ENCODE data around the gene NDUFS2. TPM values are rescaled to one million over a fixed set of nuclear protein-coding genes. Genes with fewer than 3 reads are reported as not detected.

NDUFS2 gene
- total and polyA plus RNA-seq, 2 experiments from 2014 or later = 104 to 135 TPM

DNA sequence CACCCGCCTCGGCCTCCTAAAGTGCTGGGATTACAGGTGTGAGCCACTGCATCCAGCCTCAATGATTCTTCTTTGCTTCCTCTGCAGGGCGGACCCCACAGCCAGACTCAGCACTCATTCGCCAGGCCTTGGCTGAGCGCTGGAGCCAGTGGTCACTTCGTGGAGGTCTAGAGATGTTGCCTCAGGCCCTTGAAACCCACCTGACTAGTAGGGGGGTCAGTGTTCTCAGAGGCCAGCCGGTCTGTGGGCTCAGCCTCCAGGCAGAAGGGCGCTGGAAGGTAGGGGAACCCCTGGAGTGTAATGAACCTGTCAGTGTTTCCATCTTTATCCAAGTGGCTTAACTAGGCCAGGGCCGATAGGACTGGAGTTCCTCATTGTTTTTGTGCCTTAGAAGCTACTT lies 33.3 kb upstream of the NDUFS2 start:
- Histone ChIP-seq H3K79me2 (ENCODE audit: insufficient read depth) (0 out of 2 replicates have a peak, but pooled peaks cover 9% of the 10 kb centered on the region), H2AFZ (no peak overlapping the region), H3F3A (ENCODE audit: insufficient read depth) (peaks cover 40% of the 10 kb centered on the region), H3K36me3 (ENCODE audit: low read depth) (peaks cover 23% of the 10 kb centered on the region), H3K4me3 (no peak overlapping the region), H3K4me1 (ENCODE audit: insufficient read depth) (peaks cover 28% of the 10 kb centered on the region), H3K27ac (no peak overlapping the region), H3K9me3 (ENCODE audit: low read depth) (no peaks in the 10 kb centered on the region), H3K9ac (no peak overlapping the region), H4K20me1 (ENCODE audit: insufficient read depth) (no peaks in the 10 kb centered on the region), H3K27me3 (replicated peaks; ENCODE audit: insufficient read depth) (no peaks in the 10 kb centered on the region), H3K9me2 (ENCODE audit: insufficient read depth) (no peaks in the 10 kb centered on the region), H3K4me2 (ENCODE audit: unreplicated experiment) (no peak overlapping the region)
- no peak for DNase-seq
- TF ChIP-seq EZH2 (IDR thresholded peaks at IDR 0.05; ENCODE audit: insufficient read depth, poor library complexity, severe bottlenecking) (no peak), EZH2phosphoT487 (IDR thresholded peaks at IDR 0.05; ENCODE audit: insufficient read depth, low read depth) (no peak)
- in situ Hi-C loops (cut with MboI) = no loop called here
- 92 to 94% methylated on average over 9 of the region's 9 CpGs for WGBS, 2 experiments (ENCODE audit: low coverage in 1 of 2, low lambda C conversion rate in 2 of 2, missing lambda C conversion rate in 2 of 2)

DNA sequence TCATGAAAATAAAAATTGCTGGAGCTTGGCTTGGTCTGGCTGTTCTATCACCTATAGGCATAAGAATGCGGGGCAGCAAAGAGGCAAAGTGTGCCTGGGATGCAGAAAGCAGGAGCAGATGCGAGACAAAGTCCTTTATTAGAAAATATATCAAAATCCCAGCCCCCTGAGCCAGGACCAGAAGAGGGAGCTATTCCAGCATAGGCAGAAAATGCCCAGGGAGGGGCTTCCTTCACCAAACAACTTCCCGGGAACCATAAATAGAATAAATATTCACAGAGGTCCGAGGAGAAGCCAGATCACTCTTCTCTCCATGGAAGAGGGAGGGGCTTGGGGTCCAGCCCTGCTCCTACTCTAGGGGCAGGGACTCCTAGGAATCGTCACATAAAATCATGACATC lies 31.0 kb upstream of the NDUFS2 start:
- Histone ChIP-seq H3K27ac (no peak overlapping the region), H3K79me2 (ENCODE audit: insufficient read depth) (peaks cover 15% of the 10 kb centered on the region), H2AFZ (no peak overlapping the region), H3K9me2 (ENCODE audit: insufficient read depth) (no peaks in the 10 kb centered on the region), H3K4me2 (ENCODE audit: unreplicated experiment) (no peak overlapping the region), H3F3A (ENCODE audit: insufficient read depth) (peaks cover 23% of the 10 kb centered on the region), H3K4me3 (no peak overlapping the region), H3K36me3 (ENCODE audit: low read depth) (peaks cover 23% of the 10 kb centered on the region), H3K9ac (no peak overlapping the region), H3K27me3 (replicated peaks; ENCODE audit: insufficient read depth) (no peaks in the 10 kb centered on the region), H4K20me1 (ENCODE audit: insufficient read depth) (no peaks in the 10 kb centered on the region), H3K9me3 (ENCODE audit: low read depth) (no peaks in the 10 kb centered on the region), H3K4me1 (ENCODE audit: insufficient read depth) (peaks cover 23% of the 10 kb centered on the region)
- peak; percentile 36 for DNase-seq
- in situ Hi-C loops (cut with MboI) = no loop called here
- TF ChIP-seq EZH2phosphoT487 (IDR thresholded peaks at IDR 0.05; ENCODE audit: insufficient read depth, low read depth) (no peak), EZH2 (IDR thresholded peaks at IDR 0.05; ENCODE audit: insufficient read depth, poor library complexity, severe bottlenecking) (no peak)
- 60 to 61% methylated on average over 5 of the region's 5 CpGs for WGBS, 2 experiments (ENCODE audit: low coverage in 1 of 2, low lambda C conversion rate in 2 of 2, missing lambda C conversion rate in 2 of 2)

DNA sequence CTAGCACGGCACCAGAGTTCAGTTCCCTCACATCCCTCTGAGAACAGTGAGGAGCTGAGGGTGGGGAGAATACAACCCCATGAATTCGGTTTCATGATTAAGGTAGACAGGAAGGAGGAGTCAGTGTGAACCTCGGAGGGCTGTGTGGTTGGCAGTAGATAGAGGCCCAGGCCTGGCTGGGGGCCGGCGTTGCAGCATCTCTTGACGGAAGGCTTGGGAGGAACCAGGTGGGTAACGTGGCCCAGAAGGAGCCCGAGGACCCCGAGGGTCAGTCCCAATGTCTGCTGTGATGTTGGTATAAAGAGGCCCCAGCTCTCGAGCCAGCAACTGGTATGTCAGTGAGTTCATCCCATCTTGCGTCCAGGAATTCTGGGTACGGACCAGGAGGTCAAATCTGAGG lies 30.5 kb upstream of the NDUFS2 start:
- peak overlapping the region; percentile 93 for H3K27ac ChIP-seq
- H3F3A ChIP-seq (ENCODE audit: insufficient read depth) = peaks cover 25% of the 10 kb centered on the region
- no peak overlapping the region for H3K4me2 ChIP-seq (ENCODE audit: unreplicated experiment)
- H3K79me2 ChIP-seq (ENCODE audit: insufficient read depth) = peaks cover 20% of the 10 kb centered on the region
- no peak for TF ChIP-seq EZH2phosphoT487 (IDR thresholded peaks at IDR 0.05; ENCODE audit: insufficient read depth, low read depth)
- no peak for TF ChIP-seq EZH2 (IDR thresholded peaks at IDR 0.05; ENCODE audit: insufficient read depth, poor library complexity, severe bottlenecking)
- H3K4me1 ChIP-seq (ENCODE audit: insufficient read depth) = peaks cover 23% of the 10 kb centered on the region
- in situ Hi-C loops (cut with MboI) = no loop called here
- no peaks in the 10 kb centered on the region for H3K9me2 ChIP-seq (ENCODE audit: insufficient read depth)
- no peak overlapping the region for H2AFZ ChIP-seq
- H3K36me3 ChIP-seq (ENCODE audit: low read depth) = peaks cover 23% of the 10 kb centered on the region
- H3K9ac ChIP-seq = peak overlapping the region; percentile 78; the same call in 1 of the 2 replicates
- no peak overlapping the region for H3K4me3 ChIP-seq
- no peaks in the 10 kb centered on the region for H3K9me3 ChIP-seq (ENCODE audit: low read depth)
- 67 to 69% methylated on average over 11 to 12 of the region's 12 CpGs for WGBS, 2 experiments (ENCODE audit: low coverage in 1 of 2, low lambda C conversion rate in 2 of 2, missing lambda C conversion rate in 2 of 2)
- no peak for DNase-seq
- no peaks in the 10 kb centered on the region for H3K27me3 ChIP-seq (replicated peaks; ENCODE audit: insufficient read depth)
- no peaks in the 10 kb centered on the region for H4K20me1 ChIP-seq (ENCODE audit: insufficient read depth)

DNA sequence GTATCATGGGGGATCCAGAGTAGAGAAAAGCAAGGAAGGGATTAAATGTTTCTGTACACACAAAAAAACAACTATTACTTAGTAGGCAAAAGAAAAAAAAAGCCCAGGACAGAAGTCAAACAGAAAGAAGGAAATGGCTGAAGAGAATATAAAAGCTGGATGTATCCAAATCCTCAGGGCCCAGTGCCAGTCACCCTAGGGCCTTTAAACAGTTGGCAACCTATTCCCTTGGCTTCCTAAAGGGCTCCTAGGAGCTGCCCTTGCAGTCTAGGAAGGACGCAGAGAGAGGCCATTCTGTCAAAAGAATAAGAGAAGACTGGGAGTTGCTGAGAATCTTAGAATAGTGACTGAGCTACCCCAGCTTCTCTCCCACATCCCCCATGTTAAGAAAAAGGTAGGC lies 29.8 kb upstream of the NDUFS2 start:
- Histone ChIP-seq H2AFZ (no peak overlapping the region), H3F3A (ENCODE audit: insufficient read depth) (peaks cover 25% of the 10 kb centered on the region), H3K4me3 (peak overlapping the region; percentile 16; the same call in 1 of the 2 replicates), H3K36me3 (ENCODE audit: low read depth) (peaks cover 23% of the 10 kb centered on the region), H3K9me3 (ENCODE audit: low read depth) (no peaks in the 10 kb centered on the region), H3K4me1 (ENCODE audit: insufficient read depth) (peaks cover 23% of the 10 kb centered on the region), H3K79me2 (ENCODE audit: insufficient read depth) (peaks cover 26% of the 10 kb centered on the region), H3K9me2 (ENCODE audit: insufficient read depth) (no peaks in the 10 kb centered on the region), H3K9ac (peak overlapping the region; percentile 78), H3K27ac (peak overlapping the region; percentile 93), H4K20me1 (ENCODE audit: insufficient read depth) (no peaks in the 10 kb centered on the region), H3K27me3 (replicated peaks; ENCODE audit: insufficient read depth) (no peaks in the 10 kb centered on the region), H3K4me2 (ENCODE audit: unreplicated experiment) (peak overlapping the region; percentile 73)
- WGBS, 2 experiments (ENCODE audit: low coverage in 1 of 2, low lambda C conversion rate in 2 of 2, missing lambda C conversion rate in 2 of 2) = 100% methylated on average over 1 of the region's 1 CpG
- DNase-seq = no peak
- TF ChIP-seq EZH2phosphoT487 (IDR thresholded peaks at IDR 0.05; ENCODE audit: insufficient read depth, low read depth) (no peak), EZH2 (IDR thresholded peaks at IDR 0.05; ENCODE audit: insufficient read depth, poor library complexity, severe bottlenecking) (no peak)
- in situ Hi-C loops (cut with MboI) = no loop called here
